ENCODE results near the gene MAD1L1. TPM values are rescaled to one million over a fixed set of nuclear protein-coding genes. Genes with fewer than 3 reads are reported as not detected.

Gene MAD1L1
- total RNA-seq, 2 experiments from 2014 or later = 157 to 160 TPM

GRCh38 chr7:2198206-2198605, 34.5 kb downstream of the MAD1L1 start:
- ATAC-seq (ENCODE audit: poor library complexity) = no peak
- H3K36me3 Mint-ChIP-seq (ENCODE audit: low read depth) = peaks cover 40% of the 10 kb centered on the region
- H3K27ac Mint-ChIP-seq = no peak overlapping the region

GRCh38 chr7:2197436-2198155, 35.1 kb downstream of the MAD1L1 start:
- no peaks in the 10 kb centered on the region for H3K27me3 Mint-ChIP-seq
- no peak overlapping the region for H3K4me3 Mint-ChIP-seq
- Histone ChIP-seq H3K4me3 (ENCODE audit: low read length) (no peak overlapping the region), H3K36me3 (ENCODE audit: insufficient read depth, low read length) (peaks cover 26% of the 10 kb centered on the region), H3K27me3 (ENCODE audit: control insufficient read depth in 1 of 2, insufficient read depth in 2 of 2, low read length in 2 of 2) (no peaks in the 10 kb centered on the region), H3K27ac (ENCODE audit: low read depth in 1 of 2, low read length in 2 of 2) (no peak overlapping the region), H3K4me1 (ENCODE audit: insufficient read depth, low read length) (no peaks in the 10 kb centered on the region), H3K9me3 (ENCODE audit: control insufficient read depth in 1 of 2, insufficient read depth in 1 of 2, low read length in 2 of 2) (peaks cover 11 to 25% of the 10 kb centered on the region in 2 experiments)
- ATAC-seq (ENCODE audit: poor library complexity) (no peak), DNase-seq (peak in 1 of 14 experiments; percentile 11)
- intact Hi-C loops (cut with DNase I, micrococcal nuclease) = no loop called here
- no peaks in the 10 kb centered on the region for H3K9me3 Mint-ChIP-seq
- no peaks in the 10 kb centered on the region for H3K4me1 Mint-ChIP-seq (ENCODE audit: low read depth)
- no peak for TF ChIP-seq CTCF (IDR thresholded peaks at IDR 0.05)
- peaks cover 47% of the 10 kb centered on the region for H3K36me3 Mint-ChIP-seq (ENCODE audit: low read depth)
- H3K27ac Mint-ChIP-seq = no peak overlapping the region
- ChIA-PET POLR2A (no interaction called here), CTCF (no interaction called here)

More at GRCh38 chr7:2198206-2198605, 34.5 kb downstream of the MAD1L1 start:
- H3K4me1 Mint-ChIP-seq (ENCODE audit: low read depth) = no peaks in the 10 kb centered on the region
- no peak for TF ChIP-seq CTCF (IDR thresholded peaks at IDR 0.05)
- no peaks in the 10 kb centered on the region for H3K9me3 Mint-ChIP-seq
- intact Hi-C loops (cut with DNase I, micrococcal nuclease) = no loop called here
- no peak overlapping the region for H3K4me3 ChIP-seq (ENCODE audit: low read length)
- H3K4me1 ChIP-seq (ENCODE audit: insufficient read depth, low read length) = no peaks in the 10 kb centered on the region
- H3K9me3 ChIP-seq (ENCODE audit: control insufficient read depth in 1 of 2, insufficient read depth in 1 of 2, low read length in 2 of 2) = peaks cover 11 to 25% of the 10 kb centered on the region in 2 experiments
- H3K27me3 ChIP-seq (ENCODE audit: control insufficient read depth in 1 of 2, insufficient read depth in 2 of 2, low read length in 2 of 2) = no peaks in the 10 kb centered on the region
- H3K27me3 Mint-ChIP-seq = no peaks in the 10 kb centered on the region
- peaks cover 22% of the 10 kb centered on the region for H3K36me3 ChIP-seq (ENCODE audit: insufficient read depth, low read length)
- no peak overlapping the region for H3K4me3 Mint-ChIP-seq
- POLR2A ChIA-PET = no interaction called here
- no peak for DNase-seq
- H3K27ac ChIP-seq (ENCODE audit: low read depth in 1 of 2, low read length in 2 of 2) = no peak overlapping the region
- CTCF ChIA-PET = no interaction called here

GRCh38 chr7:2196381-2197378, 36.1 kb downstream of the MAD1L1 start:
- H3K27me3 Mint-ChIP-seq = no peaks in the 10 kb centered on the region
- peaks cover 26% of the 10 kb centered on the region for H3K36me3 ChIP-seq (ENCODE audit: insufficient read depth, low read length)
- ChIA-PET CTCF (no interaction called here), POLR2A (no interaction called here)
- H3K4me1 Mint-ChIP-seq (ENCODE audit: low read depth) = no peaks in the 10 kb centered on the region
- no peak for DNase-seq
- no peaks in the 10 kb centered on the region for H3K9me3 Mint-ChIP-seq
- TF ChIP-seq CTCF (IDR thresholded peaks at IDR 0.05) = no peak
- intact Hi-C loops (cut with DNase I, micrococcal nuclease) = no loop called here
- no peak overlapping the region for H3K27ac Mint-ChIP-seq
- H3K27ac ChIP-seq (ENCODE audit: low read depth in 1 of 2, low read length in 2 of 2) = no peak overlapping the region
- no peaks in the 10 kb centered on the region for H3K27me3 ChIP-seq (ENCODE audit: control insufficient read depth in 1 of 2, insufficient read depth in 2 of 2, low read length in 2 of 2)
- H3K36me3 Mint-ChIP-seq (ENCODE audit: low read depth) = peaks cover 51% of the 10 kb centered on the region
- no peaks in the 10 kb centered on the region for H3K4me1 ChIP-seq (ENCODE audit: insufficient read depth, low read length)
- no peak for ATAC-seq (ENCODE audit: poor library complexity)
- H3K9me3 ChIP-seq (ENCODE audit: control insufficient read depth in 1 of 2, insufficient read depth in 1 of 2, low read length in 2 of 2) = peaks cover 11 to 25% of the 10 kb centered on the region in 2 experiments
- no peak overlapping the region for H3K4me3 ChIP-seq (ENCODE audit: low read length)
- no peak overlapping the region for H3K4me3 Mint-ChIP-seq
